ENCODE data around the gene IL2RG.

The IL2RG gene

DNA sequence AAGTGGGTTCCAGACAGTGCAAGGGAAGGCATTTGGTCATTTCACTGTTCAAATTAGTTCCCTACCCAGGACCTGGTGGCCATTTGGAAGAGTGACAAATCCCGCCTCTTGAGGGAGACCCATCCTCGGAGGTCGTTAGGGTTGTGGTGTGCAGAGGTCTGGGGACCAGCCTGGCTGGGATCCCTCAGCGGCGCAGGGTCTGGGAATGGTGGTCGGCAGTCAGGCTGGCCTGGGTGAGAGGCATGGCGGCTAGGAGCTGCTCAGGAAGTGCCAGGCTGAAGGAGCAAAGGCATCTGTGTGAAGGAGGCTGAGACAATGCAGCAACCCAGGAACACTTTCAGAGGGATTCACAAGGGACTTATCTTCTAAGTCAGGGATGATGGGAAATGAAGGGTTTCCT, 40.0 kb upstream of the IL2RG start:
- DNase-seq (ENCODE audit: low read depth), result no peak
- H3K4me3 ChIP-seq (ENCODE audit: low read depth, low read length), result no peak overlapping the region
- TF ChIP-seq, protein P1, sequence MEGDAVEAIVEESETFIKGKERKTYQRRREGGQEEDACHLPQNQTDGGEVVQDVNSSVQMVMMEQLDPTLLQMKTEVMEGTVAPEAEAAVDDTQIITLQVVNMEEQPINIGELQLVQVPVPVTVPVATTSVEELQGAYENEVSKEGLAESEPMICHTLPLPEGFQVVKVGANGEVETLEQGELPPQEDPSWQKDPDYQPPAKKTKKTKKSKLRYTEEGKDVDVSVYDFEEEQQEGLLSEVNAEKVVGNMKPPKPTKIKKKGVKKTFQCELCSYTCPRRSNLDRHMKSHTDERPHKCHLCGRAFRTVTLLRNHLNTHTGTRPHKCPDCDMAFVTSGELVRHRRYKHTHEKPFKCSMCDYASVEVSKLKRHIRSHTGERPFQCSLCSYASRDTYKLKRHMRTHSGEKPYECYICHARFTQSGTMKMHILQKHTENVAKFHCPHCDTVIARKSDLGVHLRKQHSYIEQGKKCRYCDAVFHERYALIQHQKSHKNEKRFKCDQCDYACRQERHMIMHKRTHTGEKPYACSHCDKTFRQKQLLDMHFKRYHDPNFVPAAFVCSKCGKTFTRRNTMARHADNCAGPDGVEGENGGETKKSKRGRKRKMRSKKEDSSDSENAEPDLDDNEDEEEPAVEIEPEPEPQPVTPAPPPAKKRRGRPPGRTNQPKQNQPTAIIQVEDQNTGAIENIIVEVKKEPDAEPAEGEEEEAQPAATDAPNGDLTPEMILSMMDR (IDR thresholded peaks at IDR 0.05; ENCODE audit: low read depth, low read length), result no peak
- TF ChIP-seq, protein P2, sequence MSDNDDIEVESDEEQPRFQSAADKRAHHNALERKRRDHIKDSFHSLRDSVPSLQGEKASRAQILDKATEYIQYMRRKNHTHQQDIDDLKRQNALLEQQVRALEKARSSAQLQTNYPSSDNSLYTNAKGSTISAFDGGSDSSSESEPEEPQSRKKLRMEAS (IDR thresholded peaks at IDR 0.05; ENCODE audit: low read depth, low read length), result no peak
- TF ChIP-seq MYC (IDR thresholded peaks at IDR 0.05; ENCODE audit: low read depth, low read length), result no peak
- no peak for TF ChIP-seq POLR2A (IDR thresholded peaks at IDR 0.05; ENCODE audit: extremely low read depth, insufficient read length)

DNA sequence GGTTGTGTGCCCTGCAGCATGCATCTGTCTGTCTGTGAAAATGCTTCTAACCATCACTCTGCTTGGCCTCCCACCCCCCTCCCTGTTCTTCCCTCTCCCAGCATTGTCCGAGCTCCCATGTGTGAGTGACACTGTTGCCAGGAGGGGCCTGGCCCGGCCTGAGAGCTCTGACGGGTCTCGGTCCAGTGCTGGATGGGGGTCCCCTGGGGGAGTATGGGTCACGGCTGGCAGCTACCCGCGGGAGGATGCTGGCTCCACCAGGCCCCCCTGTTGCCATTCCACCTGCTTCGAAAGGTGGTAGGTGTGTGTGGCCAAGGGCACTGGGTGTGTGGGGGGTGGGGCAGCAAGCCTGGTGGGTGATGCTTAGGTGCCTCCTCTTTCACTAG, 36.9 kb upstream of the IL2RG start:
- no peak for DNase-seq (ENCODE audit: low read depth)

DNA sequence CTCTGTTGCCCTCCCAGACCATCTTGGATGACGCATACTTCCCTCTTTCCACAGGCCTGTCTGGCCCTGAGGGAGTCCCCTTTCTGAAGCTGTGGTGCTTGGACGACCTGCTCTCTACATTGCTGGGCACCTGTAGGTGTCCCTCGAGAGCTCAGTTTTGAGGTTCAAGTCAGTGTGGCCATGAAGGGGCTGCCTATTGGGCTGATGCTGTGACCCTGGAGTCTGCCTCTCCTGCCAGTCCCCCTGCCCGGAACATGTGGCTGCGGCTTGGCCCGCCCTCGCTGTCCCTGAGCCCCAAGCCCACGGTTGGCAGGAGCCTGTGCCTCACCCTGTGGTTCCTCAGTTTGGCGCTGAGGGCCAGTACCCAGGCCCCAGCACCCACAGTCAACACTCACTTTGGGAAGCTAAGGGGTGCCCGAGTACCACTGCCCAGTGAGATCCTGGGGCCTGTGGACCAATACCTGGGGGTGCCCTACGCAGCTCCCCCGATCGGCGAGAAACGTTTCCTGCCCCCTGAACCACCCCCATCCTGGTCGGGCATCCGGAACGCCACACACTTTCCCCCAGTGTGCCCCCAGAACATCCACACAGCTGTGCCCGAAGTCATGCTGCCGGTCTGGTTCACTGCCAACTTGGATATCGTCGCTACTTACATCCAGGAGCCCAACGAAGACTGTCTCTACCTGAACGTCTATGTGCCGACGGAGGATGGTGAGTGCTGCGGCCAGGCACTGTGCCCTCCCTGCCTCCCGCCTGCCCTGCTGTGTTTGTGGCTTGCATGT, 36.3 kb upstream of the IL2RG start:
- TF ChIP-seq, protein P1 (IDR thresholded peaks at IDR 0.05; ENCODE audit: low read depth, low read length), result no peak
- TF ChIP-seq POLR2A (IDR thresholded peaks at IDR 0.05; ENCODE audit: extremely low read depth, insufficient read length), result no peak
- TF ChIP-seq, protein P2 (IDR thresholded peaks at IDR 0.05; ENCODE audit: low read depth, low read length), result no peak
- TF ChIP-seq MYC (IDR thresholded peaks at IDR 0.05; ENCODE audit: low read depth, low read length), result no peak
- peak; percentile 60 for DNase-seq (ENCODE audit: low read depth)
- no peak overlapping the region for H3K4me3 ChIP-seq (ENCODE audit: low read depth, low read length)

More for the DNA sequence above, 36.9 kb upstream of the IL2RG start:
- TF ChIP-seq, protein P2 (IDR thresholded peaks at IDR 0.05; ENCODE audit: low read depth, low read length), result no peak
- no peak overlapping the region for H3K4me3 ChIP-seq (ENCODE audit: low read depth, low read length)

DNA sequence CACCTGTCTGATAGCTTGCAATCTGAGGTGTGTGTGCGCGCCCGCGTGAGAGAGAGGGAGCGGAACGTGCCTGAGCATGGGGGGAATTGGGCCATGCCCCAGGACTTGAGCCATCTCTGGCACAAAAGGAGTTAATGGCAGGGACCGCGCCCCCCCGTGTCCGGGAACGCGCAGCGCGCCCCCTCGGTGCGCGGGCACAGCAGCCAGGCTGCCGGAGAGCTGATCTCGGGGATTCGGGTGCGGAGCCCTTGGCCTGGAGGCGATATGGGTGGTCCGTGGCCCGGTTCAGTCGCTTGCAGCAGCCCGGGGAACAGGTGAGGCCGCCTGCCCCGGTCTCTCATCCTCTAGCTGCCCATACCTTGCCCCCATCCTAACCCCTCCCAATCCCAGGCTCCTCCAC, 33.3 kb upstream of the IL2RG start, which contains the start of gene NLGN3:
Gene NLGN3, plus strand, starts transcription at position 191 of the 400 bp plus-strand sequence. CDS start 2,909 bp downstream, outside the sequence.
- no peak within 1 kb of the TSS for H3K4me3 ChIP-seq (ENCODE audit: low read depth, low read length)
- no peak for TF ChIP-seq POLR2A (IDR thresholded peaks at IDR 0.05; ENCODE audit: extremely low read depth, insufficient read length)
- TF ChIP-seq, protein P2 (IDR thresholded peaks at IDR 0.05; ENCODE audit: low read depth, low read length), result no peak
- TF ChIP-seq, protein P1 (IDR thresholded peaks at IDR 0.05; ENCODE audit: low read depth, low read length), result no peak
- no peak for TF ChIP-seq MYC (IDR thresholded peaks at IDR 0.05; ENCODE audit: low read depth, low read length)
- no peak for DNase-seq (ENCODE audit: low read depth)

DNA sequence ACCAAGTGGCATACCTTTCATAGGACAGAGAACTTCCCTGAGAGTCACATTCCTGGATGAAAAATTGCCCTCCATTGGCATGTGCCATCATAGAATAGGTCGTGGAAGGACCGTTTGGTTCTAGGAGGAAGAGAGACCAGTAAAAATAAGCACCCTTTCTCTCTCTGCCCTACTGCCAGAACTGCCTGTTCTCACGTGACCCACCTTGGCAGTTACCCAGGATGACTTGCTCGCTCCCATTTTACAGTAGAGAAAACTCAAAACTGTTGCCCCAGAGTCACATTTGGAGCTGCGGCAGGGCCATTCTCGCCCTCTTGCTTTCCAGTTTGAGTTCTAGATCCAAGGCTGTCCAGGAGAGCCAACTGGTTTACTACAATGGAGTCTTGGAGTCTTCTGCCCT, 32.1 kb upstream of the IL2RG start:
- H3K4me3 ChIP-seq (ENCODE audit: low read depth, low read length), result no peak overlapping the region
- DNase-seq (ENCODE audit: low read depth), result no peak
- TF ChIP-seq, protein P1 (IDR thresholded peaks at IDR 0.05; ENCODE audit: low read depth, low read length), result no peak
- TF ChIP-seq POLR2A (IDR thresholded peaks at IDR 0.05; ENCODE audit: extremely low read depth, insufficient read length) (no peak), MYC (IDR thresholded peaks at IDR 0.05; ENCODE audit: low read depth, low read length) (no peak)
- TF ChIP-seq, protein P2 (IDR thresholded peaks at IDR 0.05; ENCODE audit: low read depth, low read length), result no peak

DNA sequence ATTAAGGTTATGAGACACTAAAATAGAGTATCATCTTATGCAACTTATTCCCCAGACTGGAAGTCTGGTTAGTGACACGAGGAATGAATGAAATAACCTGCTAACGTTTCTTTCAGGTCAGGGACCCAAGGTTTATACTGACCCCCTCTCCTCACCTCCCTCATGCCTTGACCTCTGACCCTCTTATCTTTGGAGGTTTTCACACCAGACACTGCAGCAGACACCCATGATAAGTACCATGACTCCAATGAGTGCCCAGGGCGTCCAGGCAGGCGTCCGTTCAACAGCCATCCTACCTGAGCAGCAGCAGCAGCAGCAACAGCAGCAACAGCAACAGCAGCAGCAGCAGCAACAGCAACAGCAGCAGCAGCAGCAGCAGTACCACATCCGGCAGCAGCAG, 29.1 kb upstream of the IL2RG start:
- TF ChIP-seq, protein P2 (IDR thresholded peaks at IDR 0.05; ENCODE audit: low read depth, low read length), result no peak
- TF ChIP-seq POLR2A (IDR thresholded peaks at IDR 0.05; ENCODE audit: extremely low read depth, insufficient read length), result no peak
- TF ChIP-seq MYC (IDR thresholded peaks at IDR 0.05; ENCODE audit: low read depth, low read length), result no peak
- TF ChIP-seq, protein P1 (IDR thresholded peaks at IDR 0.05; ENCODE audit: low read depth, low read length), result no peak
- no peak overlapping the region for H3K4me3 ChIP-seq (ENCODE audit: low read depth, low read length)
- DNase-seq (ENCODE audit: low read depth), result no peak

Measured in NB4 (cell line).